ENCODE measurements around the gene GAS2.

- TF ChIP-seq ELK1 (CRISPR knock-in tag; IDR thresholded peaks at IDR 0.05) (no peak), CBX2 (IDR thresholded peaks at IDR 0.05; ENCODE audit: insufficient read depth, low read length, poor library complexity, severe bottlenecking) (no peak), SETDB1 (IDR thresholded peaks at IDR 0.05; ENCODE audit: low read length) (no peak), ELK3 (CRISPR knock-in tag; IDR thresholded peaks at IDR 0.05) (no peak), ZBTB43 (CRISPR knock-in tag; IDR thresholded peaks at IDR 0.05) (no peak)
Measured at GRCh38 chr11:22832315-22833015, 166.1 kb downstream of the GAS2 start.

Data from K562 (cell line).